ENCODE measurements around the gene SACM1L.

SACM1L gene

DNA sequence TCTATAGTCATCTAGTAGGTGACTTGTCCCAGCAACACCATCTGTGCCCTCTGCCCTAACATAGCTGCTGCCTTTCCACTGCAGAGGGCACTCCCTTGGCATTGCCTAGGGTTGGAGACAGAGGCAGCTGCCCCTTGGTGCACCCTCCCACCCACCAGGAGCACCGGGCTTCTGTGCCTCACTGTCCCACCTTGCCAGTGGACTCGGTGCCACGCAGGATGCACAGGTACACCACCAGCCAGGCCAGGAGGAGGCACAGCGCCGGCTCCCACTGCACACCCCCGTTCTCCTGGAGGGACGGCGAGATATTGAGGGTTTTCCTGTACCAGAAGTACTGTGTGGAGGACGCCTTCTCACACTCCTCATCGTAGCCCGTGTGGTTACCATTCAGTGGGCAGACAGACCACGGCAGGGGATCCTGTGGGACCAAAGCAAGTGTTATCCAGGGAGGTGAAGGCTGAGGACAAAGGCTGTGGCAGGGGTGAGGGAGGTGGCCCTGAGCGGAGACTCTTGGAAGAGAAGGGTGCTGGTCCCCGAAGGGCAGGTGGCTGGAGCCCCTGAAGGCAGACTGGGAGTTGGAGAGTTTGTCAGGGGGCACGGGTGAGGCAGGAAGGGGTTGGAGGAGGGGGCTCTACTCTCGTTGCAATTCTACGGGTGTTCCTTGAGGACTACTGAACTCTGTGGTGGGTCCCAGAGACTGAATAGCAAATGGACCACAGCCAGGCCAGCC is 86.5 kb downstream of the SACM1L start:
- TF ChIP-seq, protein P1, sequence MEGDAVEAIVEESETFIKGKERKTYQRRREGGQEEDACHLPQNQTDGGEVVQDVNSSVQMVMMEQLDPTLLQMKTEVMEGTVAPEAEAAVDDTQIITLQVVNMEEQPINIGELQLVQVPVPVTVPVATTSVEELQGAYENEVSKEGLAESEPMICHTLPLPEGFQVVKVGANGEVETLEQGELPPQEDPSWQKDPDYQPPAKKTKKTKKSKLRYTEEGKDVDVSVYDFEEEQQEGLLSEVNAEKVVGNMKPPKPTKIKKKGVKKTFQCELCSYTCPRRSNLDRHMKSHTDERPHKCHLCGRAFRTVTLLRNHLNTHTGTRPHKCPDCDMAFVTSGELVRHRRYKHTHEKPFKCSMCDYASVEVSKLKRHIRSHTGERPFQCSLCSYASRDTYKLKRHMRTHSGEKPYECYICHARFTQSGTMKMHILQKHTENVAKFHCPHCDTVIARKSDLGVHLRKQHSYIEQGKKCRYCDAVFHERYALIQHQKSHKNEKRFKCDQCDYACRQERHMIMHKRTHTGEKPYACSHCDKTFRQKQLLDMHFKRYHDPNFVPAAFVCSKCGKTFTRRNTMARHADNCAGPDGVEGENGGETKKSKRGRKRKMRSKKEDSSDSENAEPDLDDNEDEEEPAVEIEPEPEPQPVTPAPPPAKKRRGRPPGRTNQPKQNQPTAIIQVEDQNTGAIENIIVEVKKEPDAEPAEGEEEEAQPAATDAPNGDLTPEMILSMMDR (conservative IDR thresholded peaks at IDR 0.05; ENCODE audit: low read length) = no peak
- H3K4me3 ChIP-seq (ENCODE audit: low read length) = no peak overlapping the region
- DNase-seq (ENCODE audit: low read depth) = no peak

DNA sequence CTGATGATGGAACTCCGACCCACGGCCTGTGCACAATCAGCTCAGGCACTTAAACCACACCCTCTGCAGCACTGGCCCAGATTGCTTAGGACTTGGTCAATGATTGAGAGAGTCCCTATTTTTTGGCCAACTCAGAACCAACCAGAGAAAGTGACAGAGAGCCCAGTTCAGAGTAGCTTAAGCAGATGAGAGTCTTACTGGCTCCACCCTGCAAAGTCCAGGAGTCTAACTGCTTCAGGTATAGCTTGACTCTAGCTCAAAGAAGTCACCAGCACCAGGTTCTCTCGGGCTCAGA is 87.1 kb downstream of the SACM1L start:
- no peak for DNase-seq (ENCODE audit: low read depth)
- TF ChIP-seq, protein P1 (conservative IDR thresholded peaks at IDR 0.05; ENCODE audit: low read length) = no peak
- no peak overlapping the region for H3K4me3 ChIP-seq (ENCODE audit: low read length)

DNA sequence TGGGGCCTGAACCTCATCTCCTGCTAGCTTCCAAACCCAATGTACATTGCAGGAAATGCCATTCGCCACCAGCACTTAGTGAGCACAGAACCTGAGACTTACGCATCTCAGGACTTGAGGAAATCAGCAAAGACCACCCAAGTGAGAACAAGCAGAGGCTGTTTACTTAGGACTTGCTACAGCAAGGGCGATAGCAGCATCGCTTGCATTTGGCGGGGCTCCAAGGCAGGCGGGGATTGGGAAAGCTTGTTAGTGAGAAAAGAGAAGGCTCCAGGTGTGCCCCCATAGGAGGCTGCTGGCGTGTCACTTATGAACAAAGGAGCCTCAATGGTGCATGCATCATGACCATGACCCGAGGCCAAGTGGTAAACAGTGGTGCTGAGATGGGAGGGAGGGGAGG is 87.4 kb downstream of the SACM1L start:
- no peak for DNase-seq (ENCODE audit: low read depth)
- TF ChIP-seq, protein P1 (conservative IDR thresholded peaks at IDR 0.05; ENCODE audit: low read length) = no peak
- no peak overlapping the region for H3K4me3 ChIP-seq (ENCODE audit: low read length)

DNA sequence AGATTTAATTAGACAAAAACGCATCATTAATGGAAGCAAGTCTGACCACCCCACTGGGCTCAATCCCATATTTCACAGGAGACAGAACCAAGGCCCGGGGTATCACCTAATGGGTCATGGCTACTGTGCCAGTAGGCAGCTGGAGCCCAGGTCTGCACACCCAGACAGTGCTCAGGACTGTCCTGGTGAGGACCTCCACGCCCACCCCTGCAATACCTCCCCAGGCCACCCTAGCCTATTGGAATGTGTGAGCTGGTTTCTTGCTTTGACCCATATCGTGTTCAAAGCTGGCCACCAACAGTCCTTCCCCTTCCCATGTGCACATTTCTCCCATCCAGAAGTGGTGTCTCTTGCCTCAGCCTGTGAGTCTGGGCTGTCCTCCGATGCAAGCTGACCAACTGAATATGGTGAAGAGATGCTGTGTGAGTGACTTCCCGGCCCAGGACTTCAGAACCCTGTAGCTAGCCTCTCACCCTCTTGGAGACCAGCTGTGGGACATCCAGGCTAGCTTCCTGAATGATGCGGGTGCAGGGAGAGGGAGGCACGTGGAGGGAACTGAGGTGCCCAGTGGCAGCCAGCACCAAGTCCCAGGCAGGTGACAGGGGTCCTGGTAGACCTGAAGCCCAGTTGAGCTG is 88.0 kb downstream of the SACM1L start:
- no peak for DNase-seq (ENCODE audit: low read depth)

DNA sequence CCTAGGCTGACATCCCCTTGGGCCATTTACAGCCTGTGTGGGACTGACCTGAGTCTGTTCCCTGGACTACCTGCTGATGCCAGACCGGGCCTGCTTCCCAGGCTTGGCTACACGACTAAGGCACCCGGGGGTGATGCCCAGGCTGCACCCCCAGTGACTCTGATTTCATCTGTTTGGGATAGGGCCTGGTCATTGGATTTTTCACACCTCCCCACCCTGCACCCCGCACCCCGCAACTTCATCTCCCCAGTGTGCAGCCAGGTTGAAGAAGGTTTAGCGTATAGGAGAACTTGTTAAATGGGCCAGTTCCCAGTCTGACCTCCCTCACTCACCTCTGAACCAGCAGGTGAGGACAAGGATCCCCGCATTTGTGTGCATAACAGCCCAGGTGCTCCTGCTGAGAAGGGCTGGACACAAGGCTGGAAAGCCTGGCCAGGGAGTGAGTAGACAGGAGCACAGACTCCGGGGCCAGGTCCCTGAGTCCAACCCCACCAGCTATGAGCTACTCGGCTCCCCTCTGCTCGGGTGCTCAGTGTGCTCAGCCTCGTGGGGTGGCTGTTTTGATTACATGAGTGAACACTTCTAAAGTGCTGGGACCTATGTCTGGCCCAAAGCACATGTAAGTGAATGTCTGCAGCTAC is 88.7 kb downstream of the SACM1L start:
- TF ChIP-seq, protein P1 (conservative IDR thresholded peaks at IDR 0.05; ENCODE audit: low read length) = no peak
- DNase-seq (ENCODE audit: low read depth) = no peak
- no peak overlapping the region for H3K4me3 ChIP-seq (ENCODE audit: low read length)

More for the DNA sequence above, 88.0 kb downstream of the SACM1L start:
- no peak overlapping the region for H3K4me3 ChIP-seq (ENCODE audit: low read length)
- TF ChIP-seq, protein P1 (conservative IDR thresholded peaks at IDR 0.05; ENCODE audit: low read length) = no peak

DNA sequence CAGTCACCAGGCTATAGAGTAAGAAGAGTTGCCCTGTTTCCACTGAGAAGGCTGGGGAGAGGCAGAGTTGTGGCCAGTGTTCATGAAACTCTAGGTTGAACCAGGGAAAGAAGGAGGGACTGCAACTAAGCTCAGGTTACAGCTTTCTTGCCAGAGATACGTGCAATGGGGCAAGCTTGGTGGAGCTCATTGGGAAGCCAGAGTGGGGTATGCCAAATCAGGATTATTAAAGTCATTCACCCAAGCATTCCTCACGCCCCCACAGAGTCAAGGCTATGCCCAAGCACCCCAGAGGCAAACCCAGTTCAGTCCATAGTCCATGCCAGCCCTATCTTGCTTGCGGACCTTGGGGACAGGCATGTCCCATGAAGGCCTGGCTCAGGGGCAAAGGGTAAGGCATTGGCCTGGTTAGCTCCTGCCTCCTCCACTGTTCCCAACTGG is 89.6 kb downstream of the SACM1L start:
- no peak for DNase-seq (ENCODE audit: low read depth)
- TF ChIP-seq, protein P1 (conservative IDR thresholded peaks at IDR 0.05; ENCODE audit: low read length) = no peak
- no peak overlapping the region for H3K4me3 ChIP-seq (ENCODE audit: low read length)
